VCaP (cell line): ENCODE measurements around the gene DNAH12.

Experiments
- H3K27ac ChIP-seq: fragments of 450-650 bp; 2 replicates; pipeline ENCODE4 v1.5.1; 2017
- CTCF ChIP-seq: fragments of 450-650 bp; conservative IDR thresholded peaks from 2 replicates; pipeline ENCODE4 v1.5.1; 2017; ENCODE audit warnings: mild to moderate bottlenecking, moderate library complexity

The DNAH12 gene

GRCh38 chr3:57292159-57292896 lies 251.8 kb downstream of the DNAH12 start, which contains the start of gene ASB14:
Gene ASB14 (minus strand): TSS chr3:57292685. CDS start chr3:57292033, 652 bp downstream.
- no peak for TF ChIP-seq CTCF
- no peak within 1 kb of the TSS for H3K27ac ChIP-seq

- TF ChIP-seq CTCF = no peak
- no peak overlapping the region for H3K27ac ChIP-seq
Measured at GRCh38 chr3:57288403-57288802, 255.7 kb downstream of the DNAH12 start.

DNA sequence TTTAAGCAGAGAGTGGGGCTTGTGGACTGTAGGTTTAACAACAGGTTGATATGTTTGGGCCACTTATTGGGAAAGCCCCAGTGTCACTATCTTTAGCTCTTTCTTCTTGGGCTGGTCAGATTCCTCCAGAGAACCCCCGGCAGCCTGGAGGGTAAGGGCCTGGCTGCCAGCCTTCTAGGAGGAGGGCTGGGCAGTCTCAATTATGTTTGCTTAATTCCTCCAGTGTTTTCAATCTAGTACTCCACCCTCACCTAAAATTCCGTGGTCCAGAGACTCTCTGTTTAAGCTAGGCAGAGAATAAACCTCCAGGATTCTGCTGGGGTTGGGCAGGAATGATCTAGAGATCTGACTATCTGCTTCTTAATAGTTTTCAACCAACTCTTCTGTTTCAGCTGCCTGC lies 256.9 kb downstream of the DNAH12 start:
- no peak for TF ChIP-seq CTCF
- no peak overlapping the region for H3K27ac ChIP-seq

DNA sequence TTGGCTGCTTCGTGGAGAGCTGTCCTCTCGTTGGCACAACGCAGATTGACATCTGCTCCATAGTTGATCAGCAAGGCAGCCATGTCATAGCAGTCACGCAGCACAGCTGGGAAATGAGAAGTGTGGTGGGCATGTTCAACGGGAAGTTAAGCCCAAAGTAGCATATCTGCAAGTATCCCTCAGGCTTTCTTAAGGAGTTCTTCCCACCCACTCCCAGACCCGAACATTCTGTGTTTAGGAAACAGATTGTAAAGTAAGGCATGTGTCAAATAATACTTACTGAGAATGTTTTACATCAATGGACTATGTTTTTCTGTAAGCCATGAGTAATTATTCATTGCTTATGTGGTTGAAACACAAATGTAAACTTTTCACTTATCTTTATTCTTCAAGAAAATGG lies 260.8 kb downstream of the DNAH12 start:
- no peak for TF ChIP-seq CTCF
- H3K27ac ChIP-seq = no peak overlapping the region

DNA sequence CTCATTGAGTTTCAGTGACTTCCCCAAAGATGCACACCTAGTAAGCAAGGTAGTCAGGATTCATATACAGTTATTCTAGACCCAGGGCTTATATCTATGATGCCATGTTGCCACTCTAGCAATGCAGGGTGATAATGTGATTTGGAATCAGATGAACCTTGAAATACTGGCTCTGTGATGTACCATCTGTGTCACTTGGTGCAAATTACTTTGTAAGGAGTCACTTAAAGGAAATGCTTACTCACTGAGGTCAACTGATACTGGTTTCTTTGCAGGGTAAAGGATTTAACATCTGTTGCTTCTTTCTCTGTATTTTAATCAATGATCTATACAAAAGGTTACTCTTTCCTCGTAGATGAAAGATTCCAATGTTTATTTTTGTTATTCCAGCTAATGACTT lies 262.4 kb downstream of the DNAH12 start:
- no peak overlapping the region for H3K27ac ChIP-seq
- TF ChIP-seq CTCF = no peak

- no peak overlapping the region for H3K27ac ChIP-seq
- no peak for TF ChIP-seq CTCF
Measured at GRCh38 chr3:57279685-57280084, 264.5 kb downstream of the DNAH12 start.

GRCh38 chr3:57278237-57278636 lies 265.9 kb downstream of the DNAH12 start:
- TF ChIP-seq CTCF = no peak
- no peak overlapping the region for H3K27ac ChIP-seq
